A549 (cell line): ENCODE data around the gene ETAA1. TPM values are rescaled to one million over a fixed set of nuclear protein-coding genes. Genes with fewer than 3 reads are reported as not detected.
A peak's percentile ranks its signal among the peaks of the same experiment; 100 is the strongest.

Experiments used
- ATAC-seq, 2 experiments: fragments of 200-7000 bp in 1 of 2; fragments of >200 bp in 1 of 2; cut with Nextera tagmentation in 1 of 2; cut with Tn5 transposase in 1 of 2; 3 replicates each; pipeline versions ENCODE4 v1.8.0 to v1.9.1; 2018 to 2020; ENCODE audit warnings: mild to moderate bottlenecking in 1 of 2, moderate library complexity in 1 of 2
- CTCF ChIA-PET: fragments of 300-600 bp; sonication (Branson Sonifier 250); formaldehyde crosslinking; extraction: SDS; loops from one replicate; lab custom pipeline; 2021; ENCODE audit warnings: antibody characterized with exemption, inconsistent platforms; lab: Yijun Ruan, JAX
- POLR2A ChIA-PET: fragments of 350-600 bp; formaldehyde crosslinking; extraction: SDS; loops from one replicate; lab custom pipeline; 2021; ENCODE audit warnings: antibody characterized with exemption, inconsistent platforms; lab: Yijun Ruan, JAX
- DNase-seq, 2 experiments: peaks; one replicate each; pipeline versions ENCODE4 v3.0.0 to v3.0.0-alpha.2; 2011 to 2016; ENCODE audit warnings: low read depth in 1 of 2, low spot score in 1 of 2
- FAIRE-seq: peaks from 2 replicates; lab custom pipeline; 2011; peaks lifted over from hg19 to GRCh38; lab: Jason Lieb, UNC
- H3K27ac ChIP-seq, 2 experiments: fragments of >200 bp; sonication (Bioruptor Twin); formaldehyde crosslinking; 3 replicates each; pipeline ENCODE4 v1.5.1; 2016 to 2017
- H3K4me1 ChIP-seq: fragments of >200 bp; sonication (Bioruptor Twin); formaldehyde crosslinking; 3 replicates; pipeline ENCODE4 v1.6.1; 2016
- H3K4me2 ChIP-seq: fragments of >200 bp; sonication (Bioruptor Twin); formaldehyde crosslinking; 3 replicates; pipeline ENCODE4 v1.6.1; 2016
- H3K4me3 ChIP-seq: fragments of >200 bp; sonication (Bioruptor Twin); formaldehyde crosslinking; 3 replicates; pipeline ENCODE4 v1.5.1; 2016
- H3K9me3 ChIP-seq: fragments of >200 bp; sonication (Bioruptor Twin); formaldehyde crosslinking; 3 replicates; pipeline ENCODE4 v1.6.1; 2016
- BHLHE40 ChIP-seq: IDR thresholded peaks from 2 replicates; pipeline ENCODE4 v1.6.1; 2012; ENCODE audit warnings: low read depth, low read length, inconsistent platforms
- CHD2 ChIP-seq: fragments of 150-350 bp; IDR thresholded peaks from 2 replicates; pipeline ENCODE4 v1.6.1; 2014; ENCODE audit warnings: low read length; ENCODE audit not compliant: partially characterized antibody
- EHF ChIP-seq: fragments of 250-450 bp; sonication (Bioruptor Pico); IDR thresholded peaks from 2 replicates; pipeline ENCODE4 v1.5.0; 2020; ENCODE audit warnings: mild to moderate bottlenecking
- FOSB ChIP-seq: fragments of 250-450 bp; sonication (Bioruptor Pico); IDR thresholded peaks from 2 replicates; pipeline ENCODE4 v1.5.0; 2020; ENCODE audit warnings: mild to moderate bottlenecking, moderate library complexity
- GATA3 ChIP-seq: IDR thresholded peaks from 2 replicates; pipeline ENCODE4 v1.6.1; 2012; ENCODE audit warnings: borderline replicate concordance
- HES2 ChIP-seq: fragments of >200 bp; sonication (Bioruptor Twin); formaldehyde crosslinking; IDR thresholded peaks from 2 replicates; pipeline ENCODE4 v1.6.1; 2016
- HEYL ChIP-seq: fragments of 250-450 bp; sonication (Bioruptor Pico); IDR thresholded peaks from 2 replicates; pipeline ENCODE4 v1.8.0; 2021; ENCODE audit warnings: mild to moderate bottlenecking, moderate library complexity
- HOXB5 ChIP-seq: fragments of 250-450 bp; sonication (Bioruptor Pico); IDR thresholded peaks from 2 replicates; pipeline ENCODE4 v1.5.0; 2020; ENCODE audit warnings: mild to moderate bottlenecking, moderate library complexity
- JUN ChIP-seq, 2 experiments: fragments of >200 bp; sonication (Bioruptor Twin); formaldehyde crosslinking; IDR thresholded peaks; 2 replicates in 1 of 2; 3 replicates in 1 of 2; pipeline ENCODE4 v1.6.1; 2016 to 2017
- JUNB ChIP-seq: fragments of >200 bp; sonication (Bioruptor Twin); formaldehyde crosslinking; IDR thresholded peaks from 2 replicates; pipeline ENCODE4 v1.6.1; 2016
- KDM1A ChIP-seq: fragments of 200-600 bp; sonication (generic); IDR thresholded peaks from 2 replicates; pipeline ENCODE4 v1.6.1; 2016; ENCODE audit warnings: low read depth, mild to moderate bottlenecking
- KDM5A ChIP-seq: fragments of 200-600 bp; sonication (generic); IDR thresholded peaks from 2 replicates; pipeline ENCODE4 v1.6.1; 2016; ENCODE audit warnings: antibody characterized with exemption, mild to moderate bottlenecking
- MAFK ChIP-seq: fragments of 450-650 bp; IDR thresholded peaks from 2 replicates; pipeline ENCODE4 v1.6.1; 2014; ENCODE audit not compliant: partially characterized antibody
- PHF8 ChIP-seq: fragments of 200-600 bp; sonication (generic); IDR thresholded peaks from 2 replicates; pipeline ENCODE4 v1.6.1; 2016; ENCODE audit warnings: low read depth, mild to moderate bottlenecking, antibody characterized with exemption, moderate library complexity, borderline replicate concordance
- POLR2A ChIP-seq: IDR thresholded peaks from 2 replicates; pipeline ENCODE4 v1.6.1; 2012; ENCODE audit warnings: mild to moderate bottlenecking, low read length
- RARB ChIP-seq: fragments of 250-450 bp; sonication (Bioruptor Pico); IDR thresholded peaks from 2 replicates; pipeline ENCODE4 v1.8.0; 2021; ENCODE audit warnings: mild to moderate bottlenecking, moderate library complexity
- RCOR1 ChIP-seq: fragments of 150-350 bp; IDR thresholded peaks from 2 replicates; pipeline ENCODE4 v1.6.1; 2014; ENCODE audit warnings: antibody characterized with exemption, low read length, low read depth
- REST ChIP-seq: fragments of 200-600 bp; sonication (generic); IDR thresholded peaks from 2 replicates; pipeline ENCODE4 v1.6.1; 2016; ENCODE audit warnings: antibody characterized with exemption, mild to moderate bottlenecking, moderate library complexity
- RNF2 ChIP-seq: fragments of 200-600 bp; sonication (generic); IDR thresholded peaks from 2 replicates; pipeline ENCODE4 v1.6.1; 2016; ENCODE audit warnings: low read depth, mild to moderate bottlenecking, antibody characterized with exemption, moderate library complexity, borderline replicate concordance
- SREBF2 ChIP-seq: fragments of 450-650 bp; IDR thresholded peaks from 2 replicates; pipeline ENCODE4 v1.6.1; 2014; ENCODE audit warnings: mild to moderate bottlenecking, moderate library complexity
- TFCP2L1 ChIP-seq: fragments of 250-450 bp; sonication (Bioruptor Pico); IDR thresholded peaks from 2 replicates; pipeline ENCODE4 v1.5.0; 2021; ENCODE audit warnings: mild to moderate bottlenecking
- ZC3H11A ChIP-seq: fragments of 450-650 bp; IDR thresholded peaks from 2 replicates; pipeline ENCODE4 v1.6.1; 2014; ENCODE audit warnings: antibody characterized with exemption, mild to moderate bottlenecking
- ZFP36 ChIP-seq: fragments of 450-650 bp; IDR thresholded peaks from 2 replicates; pipeline ENCODE4 v1.6.1; 2014; ENCODE audit warnings: borderline replicate concordance; ENCODE audit not compliant: partially characterized antibody
- ZNF302 ChIP-seq: fragments of 250-450 bp; sonication (Bioruptor Pico); IDR thresholded peaks from 2 replicates; pipeline ENCODE4 v1.9.0; 2021; ENCODE audit warnings: inconsistent platforms, mild to moderate bottlenecking, moderate library complexity
- ZSCAN20 ChIP-seq: fragments of 250-450 bp; sonication (Bioruptor Pico); IDR thresholded peaks from 2 replicates; pipeline ENCODE4 v1.8.0; 2022; ENCODE audit warnings: mild to moderate bottlenecking, moderate library complexity
- WGBS: methylation state at CpG from one replicate; pipeline ENCODE4 v1.1.6; 2017; ENCODE audit errors: missing lambda C conversion rate; 5-methylcytosine and 5-hydroxymethylcytosine counted together
- polyA plus RNA-seq, 4 experiments: library from polyadenylated mRNA; depleted of rRNA in 3 of 4; stranded (reverse); fragments of >200 nt; fragmentation: RNase III in 1 of 4; extraction: RNeasy Plus Mini Kit Qiagen cat#74134 plus additional on column Dnase treatment in 1 of 4; gene quantifications; 2 replicates in 3 of 4; 3 replicates in 1 of 4; pipeline ENCODE4 v1.2.3, GENCODE V29; 2011 to 2017
- TF ChIP-seq, protein P1 (sequence below): IDR thresholded peaks from 2 replicates; pipeline ENCODE4 v1.6.1; 2012
- TF ChIP-seq, protein P2 (sequence below): fragments of 250-450 bp; sonication (Bioruptor Pico); IDR thresholded peaks from 2 replicates; pipeline ENCODE4 v1.5.0; 2021; ENCODE audit warnings: mild to moderate bottlenecking, moderate library complexity, borderline replicate concordance

The ETAA1 gene
- polyA plus RNA-seq, 2 of the 4 experiments (the other 2 are of a cell fraction): 13.0 to 28.1 TPM

- TF ChIP-seq, protein P1, sequence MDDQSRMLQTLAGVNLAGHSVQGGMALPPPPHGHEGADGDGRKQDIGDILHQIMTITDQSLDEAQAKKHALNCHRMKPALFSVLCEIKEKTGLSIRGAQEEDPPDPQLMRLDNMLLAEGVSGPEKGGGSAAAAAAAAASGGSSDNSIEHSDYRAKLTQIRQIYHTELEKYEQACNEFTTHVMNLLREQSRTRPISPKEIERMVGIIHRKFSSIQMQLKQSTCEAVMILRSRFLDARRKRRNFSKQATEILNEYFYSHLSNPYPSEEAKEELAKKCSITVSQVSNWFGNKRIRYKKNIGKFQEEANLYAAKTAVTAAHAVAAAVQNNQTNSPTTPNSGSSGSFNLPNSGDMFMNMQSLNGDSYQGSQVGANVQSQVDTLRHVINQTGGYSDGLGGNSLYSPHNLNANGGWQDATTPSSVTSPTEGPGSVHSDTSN: no peak
- TF ChIP-seq RARB (CRISPR knock-in tag) (no peak), SREBF2 (no peak), TFCP2L1 (no peak), HES2 (no peak), CHD2 (no peak), RCOR1 (no peak), RNF2 (no peak), FOSB (CRISPR knock-in tag) (no peak), HEYL (CRISPR knock-in tag) (no peak), MAFK (no peak), KDM1A (no peak), HOXB5 (no peak)
- TF ChIP-seq, protein P2, sequence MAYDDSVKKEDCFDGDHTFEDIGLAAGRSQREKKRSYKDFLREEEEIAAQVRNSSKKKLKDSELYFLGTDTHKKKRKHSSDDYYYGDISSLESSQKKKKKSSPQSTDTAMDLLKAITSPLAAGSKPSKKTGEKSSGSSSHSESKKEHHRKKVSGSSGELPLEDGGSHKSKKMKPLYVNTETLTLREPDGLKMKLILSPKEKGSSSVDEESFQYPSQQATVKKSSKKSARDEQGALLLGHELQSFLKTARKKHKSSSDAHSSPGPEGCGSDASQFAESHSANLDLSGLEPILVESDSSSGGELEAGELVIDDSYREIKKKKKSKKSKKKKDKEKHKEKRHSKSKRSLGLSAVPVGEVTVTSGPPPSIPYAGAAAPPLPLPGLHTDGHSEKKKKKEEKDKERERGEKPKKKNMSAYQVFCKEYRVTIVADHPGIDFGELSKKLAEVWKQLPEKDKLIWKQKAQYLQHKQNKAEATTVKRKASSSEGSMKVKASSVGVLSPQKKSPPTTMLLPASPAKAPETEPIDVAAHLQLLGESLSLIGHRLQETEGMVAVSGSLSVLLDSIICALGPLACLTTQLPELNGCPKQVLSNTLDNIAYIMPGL: no peak
- H3K4me3 ChIP-seq: no peak overlapping the region
- ChIA-PET POLR2A (no interaction called here), CTCF (interaction anchor here (1.1 to 1.5 kb wide), 2 partner anchors 238 to 1838 kb away, joined by 3 to 4 read pairs; no protein-coding TSS in a partner anchor)
- 91% methylated on average over 3 of the region's 3 CpGs for WGBS
- FAIRE-seq: no peak
- no peak for DNase-seq
- no peak overlapping the region for H3K27ac ChIP-seq
- ATAC-seq: peak in 1 of 2 experiments; percentile 46; a peak in 2 of 6 replicates
- no peak overlapping the region for H3K4me2 ChIP-seq
- H3K9me3 ChIP-seq: no peaks in the 10 kb centered on the region
- H3K4me1 ChIP-seq: 0 out of 3 replicates have a peak, but pooled peaks cover 5% of the 10 kb centered on the region
Observed at GRCh38 chr2:67412424-67412823, 15.3 kb downstream of the ETAA1 start.

DNA sequence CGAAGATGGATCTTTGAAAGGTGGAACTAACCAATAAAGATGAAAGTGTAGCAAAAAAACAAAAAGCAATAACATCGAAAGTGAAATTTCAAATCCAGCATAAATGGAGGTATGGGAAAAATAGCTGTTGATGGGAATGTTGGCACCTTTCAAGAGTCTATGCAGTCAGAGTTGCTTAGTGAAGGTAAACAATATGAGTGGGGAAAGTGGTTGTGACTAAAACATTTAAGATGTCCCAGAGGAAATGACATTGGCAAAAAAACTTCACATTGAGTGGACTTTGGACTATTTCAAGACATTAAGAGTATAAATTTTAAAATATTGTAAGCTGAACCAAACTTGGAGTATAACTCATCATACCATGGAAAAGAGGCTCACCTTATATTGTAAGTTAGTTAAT, 17.7 kb downstream of the ETAA1 start:
- ChIA-PET POLR2A (no interaction called here), CTCF (no interaction called here)
- no peaks in the 10 kb centered on the region for H3K9me3 ChIP-seq
- H3K4me1 ChIP-seq: 0 out of 3 replicates have a peak, but pooled peaks cover 5% of the 10 kb centered on the region
- peak in 1 of 2 experiments; percentile 11 for DNase-seq
- no peak for TF ChIP-seq KDM5A
- H3K27ac ChIP-seq: no peak overlapping the region
- no peak overlapping the region for H3K4me3 ChIP-seq
- no peak for FAIRE-seq
- WGBS: 79% methylated on average over 2 of the region's 2 CpGs
- peak overlapping the region; percentile 22; the same call in 1 of the 3 replicates for H3K4me2 ChIP-seq
- no peak for ATAC-seq

DNA sequence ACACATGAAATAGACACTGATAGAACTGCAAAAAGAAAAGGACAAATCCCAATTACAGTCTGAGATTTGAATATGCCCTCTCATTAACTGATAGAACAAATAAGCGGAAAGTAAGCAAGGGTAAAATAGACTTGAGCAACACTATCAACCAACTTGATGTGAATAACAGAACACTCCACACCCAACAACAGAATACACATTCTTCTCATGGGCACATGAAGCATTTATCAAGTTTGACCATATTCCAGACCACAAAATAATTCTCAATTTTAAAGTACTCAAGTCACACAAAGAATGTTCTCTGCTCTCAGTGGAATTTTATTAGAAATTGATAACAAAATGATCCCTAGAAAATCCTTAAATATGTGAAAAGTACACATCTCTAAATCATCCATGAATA, 19.0 kb downstream of the ETAA1 start:
- ATAC-seq (no peak), FAIRE-seq (no peak), DNase-seq (no peak)
- WGBS: 90% methylated on average over 1 of the region's 1 CpG
- Histone ChIP-seq H3K4me2 (no peak overlapping the region), H3K4me3 (no peak overlapping the region), H3K9me3 (no peaks in the 10 kb centered on the region), H3K27ac (no peak overlapping the region), H3K4me1 (0 out of 3 replicates have a peak, but pooled peaks cover 5% of the 10 kb centered on the region)
- CTCF ChIA-PET: no interaction called here
- POLR2A ChIA-PET: interaction anchor here (1.2 kb wide), 1 partner anchor 8 kb away, joined by 3 read pairs; no protein-coding TSS in a partner anchor
- no peak for TF ChIP-seq JUNB
- no peak for TF ChIP-seq RCOR1
- no peak for TF ChIP-seq FOSB (CRISPR knock-in tag)
- TF ChIP-seq BHLHE40: no peak
- no peak for TF ChIP-seq ZSCAN20 (CRISPR knock-in tag)
- no peak for TF ChIP-seq POLR2A
- TF ChIP-seq RNF2: no peak
- no peak for TF ChIP-seq ZNF302 (CRISPR knock-in tag)
- TF ChIP-seq REST: no peak
- no peak for TF ChIP-seq KDM5A
- no peak for TF ChIP-seq KDM1A
- TF ChIP-seq ZFP36: no peak
- TF ChIP-seq SREBF2: no peak
- TF ChIP-seq JUN (IDR thresholded peaks at IDR 0.05): no peak
- no peak for TF ChIP-seq EHF (CRISPR knock-in tag)
- no peak for TF ChIP-seq PHF8
- TF ChIP-seq ZC3H11A: no peak
- TF ChIP-seq GATA3: no peak
